OCI-LY1 (cell line): ENCODE measurements around the gene SLC12A8.

Experiments used
- H2AFZ ChIP-seq: fragments of 200-600 bp; sonication (generic), shearing (Covaris generic); 2 replicates; pipeline ENCODE4 v1.6.0; 2014; ENCODE audit warnings: antibody characterized with exemption, mild to moderate bottlenecking, low read length
- H3F3A ChIP-seq: fragments of 200-600 bp; sonication (generic), shearing (Covaris generic); 2 replicates; pipeline ENCODE4 v1.6.0; 2014; ENCODE audit warnings: mild to moderate bottlenecking, antibody characterized with exemption, low read length, moderate library complexity; ENCODE audit not compliant: insufficient read depth
- H3K27ac ChIP-seq: fragments of 200-600 bp; sonication (generic); 2 replicates; pipeline ENCODE4 v1.5.1; 2014; ENCODE audit warnings: low read length, mixed run types, mild to moderate bottlenecking, low read depth; ENCODE audit not compliant: poor library complexity, severe bottlenecking
- H3K27me3 ChIP-seq: fragments of 200-600 bp; sonication (generic); 2 replicates; pipeline ENCODE4 v1.6.0; 2014; ENCODE audit warnings: antibody characterized with exemption, mild to moderate bottlenecking, low read length, moderate library complexity; ENCODE audit not compliant: insufficient read depth
- H3K36me3 ChIP-seq: fragments of 200-600 bp; sonication (generic); 2 replicates; pipeline ENCODE4 v1.6.1; 2014; ENCODE audit warnings: mild to moderate bottlenecking, antibody characterized with exemption, low read length, moderate library complexity, mixed read lengths; ENCODE audit not compliant: insufficient read depth
- H3K4me1 ChIP-seq: fragments of 200-600 bp; sonication (generic); 2 replicates; pipeline ENCODE4 v1.5.1; 2014; ENCODE audit warnings: mild to moderate bottlenecking, low read length, moderate library complexity; ENCODE audit not compliant: insufficient read depth, severe bottlenecking
- H3K4me2 ChIP-seq: fragments of 200-600 bp; sonication (generic), shearing (Covaris generic); 2 replicates; pipeline ENCODE4 v1.6.1; 2014; ENCODE audit warnings: low read length
- H3K4me3 ChIP-seq: fragments of 200-600 bp; sonication (generic); 2 replicates; pipeline ENCODE4 v1.5.1; 2014; ENCODE audit warnings: low read length, low read depth, mild to moderate bottlenecking, mixed read lengths; ENCODE audit not compliant: poor library complexity, severe bottlenecking
- H3K79me2 ChIP-seq: fragments of 200-600 bp; shearing (Covaris generic); 2 replicates; pipeline ENCODE4 v1.6.1; 2016; ENCODE audit warnings: mixed run types, low read length, mixed read lengths; ENCODE audit not compliant: insufficient read depth
- H3K9ac ChIP-seq: fragments of 200-600 bp; sonication (generic), shearing (Covaris generic); 2 replicates; pipeline ENCODE4 v1.6.1; 2014; ENCODE audit warnings: mild to moderate bottlenecking, low read length, mixed read lengths
- H3K9me2 ChIP-seq: fragments of 200-600 bp; sonication (generic), shearing (Covaris generic); 2 replicates; pipeline ENCODE4 v1.6.1; 2014; ENCODE audit warnings: low read depth, mild to moderate bottlenecking, low read length, mixed read lengths
- H3K9me3 ChIP-seq: fragments of 200-600 bp; shearing (Covaris generic); 2 replicates; pipeline ENCODE4 v1.6.1; 2014; ENCODE audit warnings: low read length, mixed read lengths
- H4K20me1 ChIP-seq: fragments of 200-600 bp; sonication (generic), shearing (Covaris generic); 2 replicates; pipeline ENCODE4 v1.6.0; 2016; ENCODE audit warnings: mild to moderate bottlenecking, low read length; ENCODE audit not compliant: insufficient read depth
- EZH2 ChIP-seq: fragments of 200-600 bp; sonication (generic), shearing (Covaris generic); IDR thresholded peaks from 2 replicates; pipeline ENCODE4 v1.8.0; 2017; ENCODE audit warnings: borderline replicate concordance, mixed run types, mild to moderate bottlenecking, antibody characterized with exemption, low read length, moderate library complexity, mixed read lengths
- TF ChIP-seq, protein P1 (sequence below): fragments of 200-600 bp; sonication (generic), shearing (Covaris generic); IDR thresholded peaks from 2 replicates; pipeline ENCODE4 v1.5.1; 2017; ENCODE audit warnings: mild to moderate bottlenecking, antibody characterized with exemption, low read length, moderate library complexity, mixed read lengths

Gene SLC12A8

GRCh38 chr3:125142420-125142778 lies 70.1 kb downstream of the SLC12A8 start:
- no peaks in the 10 kb centered on the region for H3K9me2 ChIP-seq
- no peaks in the 10 kb centered on the region for H3K9me3 ChIP-seq
- H3K9ac ChIP-seq, result no peak overlapping the region
- H3K36me3 ChIP-seq, result no peaks in the 10 kb centered on the region
- peaks cover 14% of the 10 kb centered on the region; the same call in 1 of the 2 replicates for H3K27me3 ChIP-seq
- TF ChIP-seq, protein P1, sequence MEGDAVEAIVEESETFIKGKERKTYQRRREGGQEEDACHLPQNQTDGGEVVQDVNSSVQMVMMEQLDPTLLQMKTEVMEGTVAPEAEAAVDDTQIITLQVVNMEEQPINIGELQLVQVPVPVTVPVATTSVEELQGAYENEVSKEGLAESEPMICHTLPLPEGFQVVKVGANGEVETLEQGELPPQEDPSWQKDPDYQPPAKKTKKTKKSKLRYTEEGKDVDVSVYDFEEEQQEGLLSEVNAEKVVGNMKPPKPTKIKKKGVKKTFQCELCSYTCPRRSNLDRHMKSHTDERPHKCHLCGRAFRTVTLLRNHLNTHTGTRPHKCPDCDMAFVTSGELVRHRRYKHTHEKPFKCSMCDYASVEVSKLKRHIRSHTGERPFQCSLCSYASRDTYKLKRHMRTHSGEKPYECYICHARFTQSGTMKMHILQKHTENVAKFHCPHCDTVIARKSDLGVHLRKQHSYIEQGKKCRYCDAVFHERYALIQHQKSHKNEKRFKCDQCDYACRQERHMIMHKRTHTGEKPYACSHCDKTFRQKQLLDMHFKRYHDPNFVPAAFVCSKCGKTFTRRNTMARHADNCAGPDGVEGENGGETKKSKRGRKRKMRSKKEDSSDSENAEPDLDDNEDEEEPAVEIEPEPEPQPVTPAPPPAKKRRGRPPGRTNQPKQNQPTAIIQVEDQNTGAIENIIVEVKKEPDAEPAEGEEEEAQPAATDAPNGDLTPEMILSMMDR, result no peak
- TF ChIP-seq EZH2, result no peak
- H3K79me2 ChIP-seq, result no peaks in the 10 kb centered on the region
- H4K20me1 ChIP-seq, result no peaks in the 10 kb centered on the region
- H3K4me1 ChIP-seq, result peaks cover 18% of the 10 kb centered on the region
- peak overlapping the region; percentile 32 for H3K4me3 ChIP-seq
- H3K4me2 ChIP-seq, result peak overlapping the region; percentile 51; the same call in 1 of the 2 replicates
- H3F3A ChIP-seq, result no peaks in the 10 kb centered on the region
- no peak overlapping the region for H3K27ac ChIP-seq
- no peak overlapping the region for H2AFZ ChIP-seq

DNA sequence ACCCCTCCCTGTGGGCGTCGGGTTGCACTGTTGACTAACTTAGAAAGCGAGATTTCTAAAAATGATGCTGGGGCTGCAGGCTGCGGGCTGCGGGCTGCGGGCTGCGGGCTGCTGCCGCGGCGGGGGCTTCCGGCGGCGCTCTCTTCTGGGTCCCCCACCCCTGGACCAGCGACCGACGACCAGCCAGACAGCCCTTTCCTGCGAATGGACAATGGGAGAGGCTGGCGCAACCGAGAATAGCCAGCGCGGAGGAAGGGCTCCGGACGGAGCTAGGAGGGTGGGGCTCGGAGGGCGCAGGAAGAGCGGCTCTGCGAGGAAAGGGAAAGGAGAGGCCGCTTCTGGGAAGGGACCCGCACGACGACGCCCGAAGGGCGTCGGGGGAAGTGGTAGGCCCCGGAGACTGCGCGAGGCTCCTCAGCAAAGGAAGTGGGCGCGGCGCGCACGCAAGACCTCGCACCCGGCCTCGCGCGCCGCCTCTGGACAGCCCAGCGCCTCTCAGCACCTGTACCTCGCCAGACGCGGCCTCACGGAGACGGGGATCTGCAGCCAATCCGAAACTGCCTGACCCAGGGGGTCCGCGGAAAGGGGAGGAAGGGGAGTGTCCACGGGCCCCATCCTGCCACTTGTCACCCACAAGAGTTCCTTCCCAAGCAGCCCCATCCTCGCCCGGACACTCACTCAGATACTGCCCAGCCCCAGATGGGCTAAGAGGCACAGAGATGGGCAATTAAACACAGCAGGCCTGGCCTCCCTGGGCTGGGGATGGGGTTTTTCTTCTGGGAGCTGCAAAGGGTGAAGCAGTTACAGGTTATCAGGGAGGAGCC lies 70.7 kb downstream of the SLC12A8 start:
- peak overlapping the region; percentile 32 for H3K4me3 ChIP-seq
- H3K9me2 ChIP-seq, result no peaks in the 10 kb centered on the region
- H3K27me3 ChIP-seq, result peaks cover 11% of the 10 kb centered on the region; the same call in 1 of the 2 replicates
- TF ChIP-seq, protein P1, result no peak
- TF ChIP-seq EZH2, result no peak
- H3K9me3 ChIP-seq, result no peaks in the 10 kb centered on the region
- no peak overlapping the region for H3K27ac ChIP-seq
- no peak overlapping the region for H3K9ac ChIP-seq
- no peaks in the 10 kb centered on the region for H4K20me1 ChIP-seq
- no peak overlapping the region for H2AFZ ChIP-seq
- no peaks in the 10 kb centered on the region for H3F3A ChIP-seq
- no peaks in the 10 kb centered on the region for H3K79me2 ChIP-seq
- no peaks in the 10 kb centered on the region for H3K36me3 ChIP-seq
- peak overlapping the region; percentile 51; the same call in 1 of the 2 replicates for H3K4me2 ChIP-seq
- peaks cover 12% of the 10 kb centered on the region for H3K4me1 ChIP-seq

- H3K4me2 ChIP-seq, result no peak overlapping the region
- peaks cover 10% of the 10 kb centered on the region for H3K4me1 ChIP-seq
- TF ChIP-seq EZH2, result no peak
- TF ChIP-seq, protein P1, result no peak
- no peaks in the 10 kb centered on the region for H3K9me3 ChIP-seq
- H3K9me2 ChIP-seq, result no peaks in the 10 kb centered on the region
- no peak overlapping the region for H3K9ac ChIP-seq
- H3F3A ChIP-seq, result no peaks in the 10 kb centered on the region
- no peaks in the 10 kb centered on the region for H3K36me3 ChIP-seq
- no peaks in the 10 kb centered on the region for H4K20me1 ChIP-seq
- H3K4me3 ChIP-seq, result no peak overlapping the region
- no peak overlapping the region for H3K27ac ChIP-seq
- no peaks in the 10 kb centered on the region for H3K79me2 ChIP-seq
- H2AFZ ChIP-seq, result no peak overlapping the region
- H3K27me3 ChIP-seq, result peaks cover 5% of the 10 kb centered on the region; the same call in 1 of the 2 replicates
These were observed 71.5 kb downstream of the SLC12A8 start for GRCh38 chr3:125140818-125141595.
